GM10266 (cell line): ENCODE measurements around the gene TCHHL1.

Experiments
- DNase-seq: peaks from one replicate; pipeline ENCODE4 v3.0.0; 2012; ENCODE audit errors: extremely low spot score
- CTCF ChIP-seq: IDR thresholded peaks from 2 replicates; pipeline ENCODE4 v1.5.1; 2012; ENCODE audit warnings: mild to moderate bottlenecking, low read depth; ENCODE audit not compliant: control insufficient read depth, insufficient read depth; ENCODE audit errors: missing control alignments

TCHHL1 gene

GRCh38 chr1:152109231-152109997 is 20.6 kb upstream of the TCHHL1 start:
- no peak for TF ChIP-seq CTCF
- no peak for DNase-seq

- TF ChIP-seq CTCF: no peak
- DNase-seq: no peak
These were observed 20.0 kb upstream of the TCHHL1 start for GRCh38 chr1:152108882-152109222.

DNA sequence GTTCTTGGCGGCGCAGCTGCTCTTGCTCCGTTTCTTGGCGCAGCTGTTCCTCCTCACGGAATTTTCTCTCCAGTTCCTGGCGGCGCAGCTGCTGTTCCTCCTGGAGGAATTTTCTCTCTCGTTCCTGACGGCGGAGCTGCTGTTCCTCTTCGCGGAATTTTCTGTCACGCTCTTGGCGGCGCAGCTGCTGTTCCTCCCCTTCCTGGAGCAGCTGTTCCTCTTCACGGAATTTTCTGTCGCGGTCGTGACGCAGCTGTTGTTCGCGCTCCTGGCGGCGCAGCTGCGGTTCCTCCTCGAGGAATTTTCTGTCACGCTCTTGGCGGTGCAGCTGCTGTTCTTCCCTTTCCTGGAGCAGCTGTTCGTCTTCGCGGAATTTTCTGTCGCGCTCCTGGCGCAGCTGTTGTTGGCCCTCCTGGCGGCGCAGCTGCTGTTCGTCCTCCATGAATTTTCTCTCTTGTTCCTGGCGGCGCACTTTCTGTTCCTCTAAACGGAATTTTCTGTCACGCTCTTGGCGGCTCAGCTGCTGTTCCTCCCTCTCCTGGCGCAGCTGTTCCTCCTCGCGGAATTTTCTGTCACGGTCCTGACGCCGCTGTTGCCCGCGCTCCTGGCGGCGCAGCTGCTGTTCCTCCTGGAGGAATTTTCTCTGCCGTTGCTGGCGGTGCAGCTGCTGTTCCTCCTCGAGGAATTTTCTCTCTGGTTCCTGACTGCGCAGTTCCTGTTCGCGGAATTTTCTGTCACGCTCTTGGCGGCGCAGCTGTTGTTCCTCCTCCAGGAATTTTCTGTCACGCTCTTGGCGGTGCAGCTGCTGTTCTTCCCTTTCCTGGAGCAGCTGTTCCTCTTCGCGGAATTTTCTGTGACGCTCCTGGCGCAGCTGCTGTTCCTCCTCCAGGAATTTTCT is 19.4 kb upstream of the TCHHL1 start:
- no peak for TF ChIP-seq CTCF
- DNase-seq: no peak

DNA sequence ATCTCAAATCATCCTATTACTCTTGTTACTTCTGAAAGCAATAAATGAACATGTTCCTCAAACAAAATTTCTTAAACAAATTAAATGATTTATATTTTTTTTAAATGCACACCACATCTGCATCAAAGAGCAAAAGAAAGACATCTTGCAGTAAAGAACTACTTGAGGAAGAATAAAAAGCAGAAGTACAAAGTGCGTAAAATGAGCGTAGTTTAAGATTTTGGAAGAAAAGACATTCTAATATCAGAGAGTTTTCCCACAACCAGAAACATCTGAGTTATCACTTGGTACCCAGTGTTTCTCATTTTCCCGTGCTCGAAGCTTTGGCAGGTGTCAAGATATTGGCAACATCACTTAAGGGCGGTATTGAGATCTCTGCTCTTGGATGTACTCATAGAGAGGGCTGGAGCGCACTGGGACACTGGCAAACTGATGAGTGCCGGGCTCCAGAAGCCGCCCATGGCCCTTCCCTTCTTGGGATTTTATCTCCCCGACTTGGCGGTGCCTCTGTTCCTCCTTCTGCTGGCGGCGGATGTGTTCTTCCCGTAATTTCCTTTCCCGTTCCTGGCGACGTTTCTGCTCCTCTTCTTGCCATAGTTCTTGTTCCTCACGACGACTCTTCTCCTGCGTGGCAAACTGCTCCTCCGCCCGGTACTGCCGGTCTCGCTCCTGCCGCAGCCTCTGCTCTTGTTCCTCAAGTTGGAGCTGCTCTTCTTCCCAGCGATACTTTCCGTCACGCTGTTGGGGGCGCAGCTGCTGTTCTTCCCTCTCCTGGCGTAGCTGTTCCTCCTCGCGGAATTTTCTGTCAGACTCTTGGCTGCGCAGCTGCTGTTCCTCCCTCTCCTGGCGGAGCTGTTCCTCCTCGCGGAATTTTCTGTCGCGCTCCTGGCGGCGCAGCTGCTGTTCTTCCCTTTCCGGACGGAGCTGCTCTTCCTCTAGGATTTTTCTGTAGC is 18.4 kb upstream of the TCHHL1 start:
- no peak for TF ChIP-seq CTCF
- no peak for DNase-seq

DNA sequence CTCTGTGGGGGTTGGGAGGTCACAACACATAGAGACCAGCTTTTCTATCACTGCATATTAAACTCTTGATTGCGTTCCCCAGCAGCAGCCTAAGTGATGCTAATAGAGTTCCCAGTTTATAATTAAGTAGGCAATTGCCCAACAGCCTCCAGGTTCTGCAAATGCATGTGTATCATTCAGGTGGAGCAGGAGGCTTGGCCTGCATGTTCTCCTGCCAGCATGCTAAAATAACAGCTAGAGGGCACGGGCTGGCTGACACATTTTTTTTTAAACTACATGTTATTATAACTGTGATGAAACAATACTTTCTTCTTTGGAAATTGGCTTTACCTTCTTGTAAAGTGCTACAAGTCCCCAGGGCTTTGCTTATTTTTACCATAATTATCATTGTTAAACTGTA is 16.0 kb upstream of the TCHHL1 start:
- DNase-seq: no peak

DNA sequence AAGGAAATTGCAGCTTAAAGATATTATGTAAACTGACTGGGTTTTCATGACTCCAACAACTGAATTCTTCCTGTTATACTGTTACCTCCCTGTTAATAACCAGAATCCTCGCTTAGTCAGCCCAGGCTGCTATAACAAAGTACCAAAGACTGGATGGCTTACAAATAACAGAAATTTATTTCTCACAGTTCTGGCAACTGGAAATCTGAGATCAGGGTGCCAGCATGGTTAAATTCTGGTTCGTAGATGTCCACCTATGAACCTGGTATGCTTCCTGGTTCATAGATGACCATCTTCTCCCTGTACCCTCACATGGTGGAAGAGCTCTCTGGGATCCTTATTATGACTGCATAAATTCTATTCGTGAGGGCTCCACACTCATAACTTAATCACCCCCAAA is 8.1 kb upstream of the TCHHL1 start:
- DNase-seq: no peak
- TF ChIP-seq CTCF: no peak

More for the DNA sequence above, 16.0 kb upstream of the TCHHL1 start:
- no peak for TF ChIP-seq CTCF
